Measurements from ENCODE around the gene IFI35.

DNA sequence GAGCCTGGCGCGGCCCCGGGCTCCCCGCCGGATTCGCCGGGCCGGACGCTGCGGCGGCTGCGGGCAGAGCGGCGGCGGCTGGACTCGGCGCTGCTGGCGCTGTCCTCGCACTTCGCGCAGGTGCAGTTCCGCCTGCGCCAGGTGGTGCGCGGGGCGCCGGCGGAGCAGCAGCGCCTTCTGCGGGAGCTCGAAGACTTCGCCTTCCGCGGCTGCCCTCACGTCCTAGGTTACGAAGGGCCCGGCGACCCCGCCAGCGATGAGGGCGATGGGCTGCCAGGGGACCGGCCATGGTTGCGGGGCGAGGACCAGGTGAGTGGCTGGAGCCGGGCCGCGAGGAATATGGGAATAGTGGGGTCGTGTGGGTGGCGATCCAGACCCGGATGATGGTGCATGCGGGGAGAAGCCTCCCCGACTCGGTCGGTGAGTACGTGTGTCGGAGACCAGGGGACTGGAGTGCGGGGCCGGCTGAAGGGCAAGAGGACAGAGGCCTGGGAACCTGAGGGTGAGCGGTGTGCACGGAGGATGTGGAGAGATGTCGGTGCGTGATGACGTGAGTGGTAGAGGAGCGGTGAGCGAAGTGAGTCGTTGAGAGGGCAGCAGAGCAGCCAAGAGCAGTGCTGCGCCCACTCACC, 25.7 kb upstream of the IFI35 start:
- TF ChIP-seq, protein P1, sequence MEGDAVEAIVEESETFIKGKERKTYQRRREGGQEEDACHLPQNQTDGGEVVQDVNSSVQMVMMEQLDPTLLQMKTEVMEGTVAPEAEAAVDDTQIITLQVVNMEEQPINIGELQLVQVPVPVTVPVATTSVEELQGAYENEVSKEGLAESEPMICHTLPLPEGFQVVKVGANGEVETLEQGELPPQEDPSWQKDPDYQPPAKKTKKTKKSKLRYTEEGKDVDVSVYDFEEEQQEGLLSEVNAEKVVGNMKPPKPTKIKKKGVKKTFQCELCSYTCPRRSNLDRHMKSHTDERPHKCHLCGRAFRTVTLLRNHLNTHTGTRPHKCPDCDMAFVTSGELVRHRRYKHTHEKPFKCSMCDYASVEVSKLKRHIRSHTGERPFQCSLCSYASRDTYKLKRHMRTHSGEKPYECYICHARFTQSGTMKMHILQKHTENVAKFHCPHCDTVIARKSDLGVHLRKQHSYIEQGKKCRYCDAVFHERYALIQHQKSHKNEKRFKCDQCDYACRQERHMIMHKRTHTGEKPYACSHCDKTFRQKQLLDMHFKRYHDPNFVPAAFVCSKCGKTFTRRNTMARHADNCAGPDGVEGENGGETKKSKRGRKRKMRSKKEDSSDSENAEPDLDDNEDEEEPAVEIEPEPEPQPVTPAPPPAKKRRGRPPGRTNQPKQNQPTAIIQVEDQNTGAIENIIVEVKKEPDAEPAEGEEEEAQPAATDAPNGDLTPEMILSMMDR (IDR thresholded peaks at IDR 0.05 in 4 of 5, conservative IDR thresholded peaks at IDR 0.05 in 1 of 5) = peak in 4 of 5 experiments; percentile 13 to 33 (median 26)
- peak in 1 of 2 donors; percentile 27 for TF ChIP-seq POLR2A (IDR thresholded peaks at IDR 0.05)
